Activated CD4-positive, alpha-beta T cell treated with anti-CD3 and anti-CD28 coated beads for 1 hour (primary cell): ENCODE measurements around the gene BLVRB.
"Not testable (repeated sequence)": the region's sequence is repeated elsewhere in the genome, so short reads cannot be mapped to it uniquely, and the experiment has no call there.

Experiments
- DNase-seq: peaks from one replicate; pipeline ENCODE4 v3.0.0-alpha.2; 2020

The BLVRB gene

DNA sequence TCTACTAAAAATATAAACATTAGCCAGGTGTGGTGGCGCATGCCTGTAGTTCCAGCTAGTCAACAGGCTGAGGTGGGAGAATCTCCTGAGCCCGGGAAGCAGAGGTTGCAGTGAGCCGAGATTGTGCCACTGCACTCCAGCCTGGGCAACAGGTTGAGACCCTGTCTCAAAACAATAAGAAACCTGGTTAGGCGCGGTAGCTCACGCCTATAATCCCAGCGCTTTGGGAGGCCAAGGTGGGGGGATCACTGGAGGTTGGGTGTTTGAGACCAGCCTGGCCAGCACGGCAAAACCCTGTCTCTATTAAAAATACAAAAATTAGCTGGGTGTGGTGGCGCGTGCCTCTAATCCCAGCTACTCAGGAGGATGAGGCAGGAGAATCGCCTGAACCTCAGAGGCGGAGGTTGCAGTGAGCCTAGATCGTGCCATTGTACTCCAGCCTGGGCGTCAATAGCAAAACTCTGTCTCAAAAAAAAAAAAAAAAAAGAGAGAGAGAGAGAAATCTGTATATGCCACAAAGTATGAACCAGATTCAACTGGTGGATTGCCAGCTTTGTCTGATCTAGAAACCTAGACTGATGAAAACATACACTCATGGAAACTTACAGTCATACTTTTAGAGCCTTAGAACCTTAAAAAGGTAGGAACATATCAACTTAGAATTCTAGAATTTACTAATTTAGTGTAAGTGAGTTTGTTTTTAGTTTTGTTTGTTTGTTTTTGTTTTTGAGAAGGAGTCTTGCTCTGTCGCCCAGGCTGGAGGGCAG lies 10.5 kb upstream of the BLVRB start:
- DNase-seq: not testable (repeated sequence)

DNA sequence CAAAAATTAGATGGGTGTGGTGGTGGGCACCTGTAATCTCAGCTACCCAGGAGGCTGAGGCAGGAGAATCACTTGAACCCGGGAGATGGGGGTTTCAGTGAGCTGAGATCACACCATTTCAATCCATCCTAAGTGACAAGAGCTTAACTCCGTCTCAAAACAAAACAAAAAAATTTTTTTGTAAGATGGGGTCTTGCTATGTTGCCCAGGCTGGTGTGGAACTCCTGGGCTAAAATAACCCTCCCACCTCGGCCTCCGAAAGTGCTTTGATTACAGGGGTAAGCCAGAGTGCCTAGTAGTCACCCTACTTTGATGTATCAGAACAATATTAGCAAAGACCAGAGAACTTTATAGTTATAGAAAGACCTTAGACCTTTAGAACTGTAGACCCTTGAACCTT lies 9.2 kb upstream of the BLVRB start:
- DNase-seq: no peak

DNA sequence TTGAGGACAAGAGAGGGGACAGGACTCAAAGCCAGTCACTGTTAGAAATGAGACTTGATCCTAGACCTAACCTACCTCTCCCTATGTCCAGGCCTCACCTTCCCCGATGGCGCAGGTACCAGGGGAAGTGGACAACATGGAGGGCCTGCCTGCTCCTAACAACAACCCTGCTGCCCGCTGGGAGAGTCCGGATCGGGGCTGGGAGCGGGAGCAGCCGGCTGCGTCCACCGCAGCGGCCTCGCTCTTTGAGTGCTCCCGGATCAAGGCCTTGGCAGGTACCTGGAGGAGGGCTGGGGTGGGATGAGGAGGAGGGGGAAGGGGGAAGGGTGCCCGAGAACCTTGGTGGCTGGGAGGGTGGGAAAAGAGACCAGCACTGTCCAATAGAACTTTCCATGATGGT lies 7.0 kb upstream of the BLVRB start:
- DNase-seq: no peak

DNA sequence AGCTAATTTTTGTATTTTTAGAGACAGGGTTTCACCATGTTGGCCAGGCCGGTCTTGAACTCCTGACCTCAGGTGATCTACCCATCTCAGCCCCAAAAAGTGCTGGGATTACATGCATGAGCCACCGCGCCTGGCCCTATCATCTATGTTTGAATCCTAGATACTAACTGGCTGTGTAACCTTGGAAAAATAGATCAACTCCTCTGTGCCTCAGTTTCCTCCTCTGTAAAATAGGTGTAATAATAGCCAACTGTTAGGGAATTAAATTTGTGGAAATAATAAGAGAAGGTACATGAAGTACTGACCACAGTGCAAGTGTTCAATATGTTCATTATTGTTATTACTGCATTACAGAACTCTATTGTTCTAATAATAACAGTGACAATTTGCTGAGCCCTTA lies 5.6 kb upstream of the BLVRB start:
- no peak for DNase-seq

DNA sequence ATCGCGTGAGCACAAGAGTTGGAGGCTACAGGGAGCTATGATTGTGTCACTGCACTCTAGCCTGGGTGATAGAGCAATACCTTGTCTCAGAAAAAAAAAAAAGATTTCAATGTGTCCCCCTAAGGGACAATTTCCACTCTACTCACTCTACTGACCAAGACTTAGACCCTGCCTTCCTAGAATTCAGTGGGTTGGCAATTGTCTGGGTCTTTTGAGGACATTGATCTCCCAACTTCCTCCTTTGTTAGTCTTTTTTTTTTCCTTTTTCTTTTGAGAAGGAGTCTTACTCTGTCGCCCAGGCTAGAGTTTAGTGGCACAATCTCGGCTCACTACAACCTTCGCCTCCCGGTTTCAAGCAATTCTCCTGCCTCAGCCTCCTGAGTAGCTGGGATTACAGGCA lies 3.5 kb upstream of the BLVRB start:
- no peak for DNase-seq

DNA sequence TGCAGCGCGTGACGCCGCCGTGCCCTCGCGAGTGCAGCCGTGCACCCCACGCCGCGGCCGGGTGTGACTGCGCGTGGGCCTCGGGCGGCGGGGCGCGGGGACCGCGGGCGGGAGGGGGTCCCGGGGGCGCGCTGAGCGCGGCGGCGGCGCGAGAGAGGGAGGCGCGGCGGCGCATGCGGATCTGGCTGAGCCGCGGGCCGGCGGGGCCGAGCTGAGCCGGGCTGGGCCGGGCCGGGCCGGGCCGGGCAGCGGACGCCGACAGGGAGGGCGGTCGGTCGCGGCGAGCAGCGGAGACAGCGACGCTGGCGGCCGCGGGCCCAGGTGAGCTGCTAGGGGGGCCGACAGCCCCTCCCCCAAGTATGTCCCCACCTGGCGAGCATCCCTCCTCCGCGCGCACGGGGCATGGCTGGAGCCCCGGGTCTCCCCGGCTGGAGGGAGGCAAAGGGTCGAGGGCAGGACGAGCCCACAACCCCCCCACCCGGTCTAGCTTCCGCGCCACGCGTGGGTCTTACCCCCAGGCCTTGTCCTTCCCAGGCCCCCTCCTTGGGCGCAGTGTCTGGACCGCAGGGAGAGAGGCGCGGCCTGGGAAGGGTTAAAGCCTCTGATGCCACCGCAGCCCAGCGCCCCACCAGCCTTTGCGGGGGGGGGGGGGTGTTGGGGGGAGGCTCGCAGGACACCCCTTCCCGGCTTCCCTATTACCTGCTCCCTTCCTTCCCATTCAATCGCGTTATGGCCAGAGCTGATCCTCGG lies 1.6 kb upstream of the BLVRB start, which contains the start of gene SPTBN4:
Gene SPTBN4 (plus strand): TSS at position 17 of the 750 bp plus-strand sequence. CDS start 5,621 bp downstream, outside the sequence.
- DNase-seq: no peak

DNA sequence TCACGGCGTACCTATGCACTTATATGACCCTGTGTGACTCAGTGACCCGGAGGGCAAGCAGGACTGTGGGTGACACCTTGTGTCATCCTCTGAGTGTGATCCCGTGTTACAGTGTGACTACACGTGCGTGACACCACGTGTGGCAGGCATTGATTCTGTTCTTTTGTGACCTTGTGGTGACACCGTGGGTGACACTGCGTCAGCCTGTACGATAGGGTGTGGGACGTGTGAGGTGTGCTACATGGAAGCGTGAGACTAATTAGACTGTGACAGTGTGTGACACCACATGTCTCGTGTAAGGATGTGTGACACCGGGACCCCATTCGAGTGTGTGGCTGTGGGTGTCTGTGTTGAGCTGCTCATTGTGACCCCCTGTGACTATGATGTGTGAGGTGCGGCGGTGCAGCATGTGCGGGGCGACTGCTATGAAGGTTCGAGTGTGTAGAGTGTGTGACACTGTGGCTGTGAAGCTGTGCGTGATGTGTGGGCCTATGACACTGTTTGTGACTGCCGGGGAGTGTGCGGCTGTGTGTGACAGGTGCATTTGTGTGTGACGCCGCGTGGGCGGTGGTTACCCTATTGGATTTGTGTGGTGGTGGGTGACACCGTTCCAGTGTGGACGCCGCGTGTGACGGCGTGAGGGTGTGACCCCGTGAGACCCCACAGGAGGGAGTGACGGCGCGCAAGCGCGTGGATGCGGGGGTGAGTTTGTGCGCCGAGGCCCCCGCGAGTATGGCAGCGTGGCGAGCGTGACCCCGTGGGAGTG lies 857 bp upstream of the BLVRB start:
- no peak for DNase-seq

DNA sequence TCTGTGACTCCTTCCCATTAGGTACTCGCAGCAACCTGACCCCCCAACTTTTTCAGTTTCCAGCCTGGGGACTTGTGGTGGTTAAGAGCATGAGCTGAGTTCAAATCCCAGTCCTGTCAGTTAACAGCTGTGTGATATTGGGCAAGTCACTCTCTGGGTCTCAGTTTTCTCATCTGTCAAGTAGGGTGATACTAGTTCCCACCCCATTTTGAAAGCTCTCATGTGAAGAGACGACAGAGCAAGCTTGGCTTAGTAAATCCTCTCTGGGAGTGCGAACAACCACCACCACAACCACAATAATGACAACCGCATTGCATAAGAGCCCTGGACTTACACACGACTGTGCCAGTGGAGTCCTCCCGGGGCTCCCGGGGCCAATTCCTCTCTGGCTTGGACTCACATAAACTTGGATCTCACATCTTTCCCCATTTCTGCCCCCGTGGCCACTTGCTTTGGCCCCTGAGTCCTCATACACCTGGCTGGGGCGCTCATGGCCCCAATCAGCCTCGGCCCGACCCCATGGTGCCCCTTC lies 454 bp downstream of the BLVRB start:
- no peak for DNase-seq

DNA sequence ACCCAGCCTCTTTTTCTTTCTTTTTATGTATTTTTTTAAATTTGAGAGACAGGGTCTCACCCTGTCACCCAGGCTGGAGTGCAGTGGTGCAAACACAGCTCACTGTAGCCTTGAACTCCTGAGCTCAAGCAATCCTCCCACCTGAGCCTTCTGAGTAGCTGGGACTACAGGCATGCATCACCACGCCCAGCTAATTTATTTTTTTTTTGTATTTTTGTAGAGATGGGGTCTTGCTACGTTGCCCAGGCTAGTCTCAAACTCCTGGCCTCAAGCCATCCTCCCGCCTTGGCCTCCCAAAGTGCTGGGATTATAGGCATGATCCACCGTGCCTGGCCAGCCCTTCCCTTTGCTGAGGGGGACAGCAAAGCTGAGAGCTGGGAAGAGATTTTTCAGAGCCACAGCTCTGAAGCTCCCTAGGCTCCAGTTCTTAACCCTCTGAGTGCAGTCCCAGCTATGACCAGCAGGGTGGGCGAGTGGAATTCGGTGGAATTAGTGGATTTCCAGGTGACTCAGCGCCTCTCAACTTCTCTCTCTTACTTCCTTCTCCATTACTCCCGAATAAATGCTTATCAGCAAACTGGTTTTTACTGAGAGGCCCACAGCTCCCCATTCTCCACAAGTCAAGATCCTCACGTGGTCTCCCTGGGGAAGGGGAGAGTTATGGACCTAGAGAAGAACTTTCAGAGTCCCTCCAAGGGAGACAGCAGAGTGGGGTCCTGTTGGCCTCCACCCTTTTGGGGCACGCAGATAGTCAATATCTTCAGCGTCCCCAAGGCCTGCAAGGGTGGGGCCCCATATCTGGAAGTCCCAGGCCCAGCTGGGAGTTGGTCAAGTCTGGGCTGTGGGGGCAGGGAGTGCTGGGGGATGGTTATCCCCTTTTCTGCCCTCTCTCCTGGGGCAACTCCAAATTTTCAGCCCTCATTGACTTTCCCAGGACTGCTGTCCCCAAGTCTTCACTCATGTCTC lies 1.2 kb downstream of the BLVRB start:
- peak; percentile 58 for DNase-seq

DNA sequence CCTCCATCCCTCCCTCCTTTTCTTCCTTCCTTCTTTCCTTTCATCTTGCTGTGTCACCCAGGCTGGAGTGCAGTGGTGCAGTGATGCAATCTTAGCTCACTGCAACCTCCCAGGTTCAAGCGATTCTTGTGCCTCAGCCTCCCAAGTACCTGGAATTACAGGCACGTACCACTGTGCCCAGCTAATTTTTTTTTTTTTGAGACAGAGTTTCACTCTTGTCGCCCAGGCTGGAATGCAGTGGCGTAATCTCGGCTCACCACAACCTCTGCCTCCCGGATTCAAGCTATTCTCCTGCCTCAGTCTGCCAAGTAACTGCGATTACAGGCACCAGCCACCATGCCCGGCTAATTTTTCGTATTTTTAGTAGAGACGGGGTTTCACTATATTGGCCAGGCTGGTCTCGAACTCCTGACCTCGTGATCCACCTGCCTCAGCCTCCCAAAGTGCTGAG lies 1.9 kb downstream of the BLVRB start:
- not testable (repeated sequence) for DNase-seq

DNA sequence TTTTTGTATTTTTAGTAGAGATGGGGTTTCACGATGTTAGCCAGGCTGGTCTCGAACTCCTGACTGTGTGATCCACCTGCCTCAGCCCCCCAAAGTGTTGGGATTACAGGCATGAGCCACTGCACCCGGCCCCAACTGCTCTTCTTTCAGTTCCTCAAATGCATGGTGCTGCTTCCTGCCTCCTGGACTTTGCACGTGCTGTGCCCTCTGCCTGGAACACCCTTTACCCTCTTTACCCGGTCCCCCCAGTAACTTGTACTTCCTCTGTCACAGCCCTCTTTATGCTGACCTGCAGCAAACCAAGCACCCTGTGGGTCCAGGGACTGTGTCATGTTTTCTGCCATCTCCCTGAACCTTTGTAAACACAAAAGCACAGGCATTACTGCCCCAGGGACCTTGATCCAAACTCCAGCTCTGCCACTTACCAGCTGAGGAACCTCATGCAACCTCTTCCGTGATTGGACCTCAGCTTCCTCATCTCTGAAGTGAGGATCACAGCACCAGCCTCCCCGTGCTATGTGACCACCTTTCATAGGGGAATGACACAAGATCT lies 3.8 kb downstream of the BLVRB start:
- DNase-seq: no peak

DNA sequence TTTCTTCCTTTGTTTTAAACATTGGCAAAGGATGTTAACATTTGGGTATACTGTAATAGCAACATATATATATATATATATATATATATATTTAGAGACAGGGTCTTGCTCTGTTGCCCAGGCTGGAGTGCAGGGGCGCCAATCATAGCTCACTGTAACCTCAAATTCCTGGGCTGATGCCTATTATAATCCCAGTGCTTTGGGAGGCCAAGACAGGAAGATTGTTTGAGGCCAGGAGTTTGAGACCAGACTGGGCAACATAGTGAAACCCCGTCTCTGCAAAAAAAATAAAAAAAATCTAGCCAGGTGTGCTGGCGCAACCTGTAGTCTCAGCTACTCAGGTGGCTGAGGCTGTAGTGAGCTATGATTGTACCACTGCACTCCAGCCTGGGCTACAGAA lies 5.4 kb downstream of the BLVRB start:
- DNase-seq: no peak

DNA sequence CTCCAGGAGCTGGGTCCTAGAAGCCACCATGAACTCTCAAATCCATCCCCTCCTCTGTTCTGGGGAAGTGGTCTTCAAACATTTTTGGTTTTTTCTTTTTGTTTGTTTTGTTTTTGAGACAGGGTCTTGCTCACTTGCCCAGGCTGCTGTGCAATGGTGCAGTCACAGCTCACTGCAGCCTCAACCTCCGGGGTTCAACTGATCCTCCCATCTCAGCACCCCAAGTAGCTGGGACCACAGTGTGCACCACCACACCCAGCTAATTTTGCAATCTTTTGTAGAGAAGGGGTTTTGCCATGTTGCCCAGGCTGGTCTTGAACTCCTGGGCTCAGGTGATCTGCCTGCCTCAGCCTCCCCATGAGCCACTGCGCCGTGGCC lies 7.0 kb downstream of the BLVRB start:
- DNase-seq: no peak

DNA sequence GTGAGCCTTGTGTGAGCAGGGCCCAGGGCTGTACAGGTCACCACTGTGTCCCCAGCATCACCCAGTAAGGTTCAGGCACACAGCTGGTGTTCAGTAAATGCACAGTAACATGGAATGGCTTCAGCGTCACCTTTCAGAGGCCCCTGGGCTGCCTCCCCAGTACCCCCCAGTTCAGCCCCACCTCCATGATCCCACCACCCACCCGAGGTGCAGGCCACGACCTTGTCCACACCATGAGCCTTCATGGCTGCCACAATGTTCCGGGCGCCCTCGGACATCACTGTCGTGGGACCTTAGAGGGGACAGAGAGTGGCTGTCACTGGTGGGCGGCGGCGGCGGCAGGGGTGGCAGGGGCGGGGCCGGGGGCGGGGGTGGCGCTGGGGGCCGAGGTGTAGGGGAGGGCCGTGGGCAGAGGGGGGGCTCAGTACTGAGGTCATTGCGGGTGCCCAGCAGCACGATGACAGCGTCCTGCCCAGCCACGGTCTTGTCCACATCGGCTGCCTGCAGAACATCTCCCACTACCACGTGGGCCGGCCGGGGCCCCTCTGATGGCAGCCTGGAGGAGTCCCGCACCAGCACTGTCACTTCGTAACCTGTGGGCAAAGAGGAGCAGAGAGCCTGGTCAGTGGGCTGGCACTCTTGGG lies 7.5 kb downstream of the BLVRB start:
- DNase-seq: no peak

DNA sequence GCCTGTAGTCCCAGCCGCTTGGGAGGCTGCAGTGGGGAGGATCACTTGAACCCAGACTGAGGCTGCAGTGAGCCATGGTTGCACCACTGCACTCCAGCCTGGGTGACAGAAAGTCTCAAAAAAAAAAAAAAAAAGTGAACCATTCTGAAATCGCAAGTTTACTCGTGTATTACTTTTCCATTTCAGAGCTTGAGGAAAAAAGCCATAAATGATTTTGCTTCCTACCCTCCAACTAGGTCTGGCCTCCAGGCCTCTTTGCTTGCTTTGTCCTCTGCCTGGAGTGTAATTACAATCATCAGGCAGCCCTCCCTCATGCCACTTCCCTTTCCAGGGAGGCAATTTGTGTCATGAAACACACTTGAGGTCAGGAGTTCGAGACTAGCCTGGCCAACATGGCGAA lies 8.5 kb downstream of the BLVRB start:
- no peak for DNase-seq

DNA sequence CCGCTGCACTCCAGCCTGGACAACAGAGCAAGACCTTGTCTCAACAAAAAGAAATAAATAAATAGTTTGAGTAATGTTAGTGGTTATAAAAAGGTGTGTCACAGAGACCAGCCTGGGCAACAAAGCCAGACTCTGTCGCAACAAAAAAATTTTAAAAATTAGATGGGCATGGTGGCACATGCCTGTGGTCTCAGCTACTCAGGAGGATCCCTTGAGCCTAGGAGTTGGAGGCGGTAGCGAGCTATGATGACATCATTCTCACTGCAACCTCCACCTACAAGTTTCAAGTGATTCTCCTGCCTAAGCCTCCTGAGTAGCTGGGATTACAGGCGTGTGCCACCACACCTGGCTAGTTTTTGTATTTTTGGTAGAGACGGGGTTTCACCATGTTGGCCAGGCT lies 11.6 kb downstream of the BLVRB start:
- not testable (repeated sequence) for DNase-seq

DNA sequence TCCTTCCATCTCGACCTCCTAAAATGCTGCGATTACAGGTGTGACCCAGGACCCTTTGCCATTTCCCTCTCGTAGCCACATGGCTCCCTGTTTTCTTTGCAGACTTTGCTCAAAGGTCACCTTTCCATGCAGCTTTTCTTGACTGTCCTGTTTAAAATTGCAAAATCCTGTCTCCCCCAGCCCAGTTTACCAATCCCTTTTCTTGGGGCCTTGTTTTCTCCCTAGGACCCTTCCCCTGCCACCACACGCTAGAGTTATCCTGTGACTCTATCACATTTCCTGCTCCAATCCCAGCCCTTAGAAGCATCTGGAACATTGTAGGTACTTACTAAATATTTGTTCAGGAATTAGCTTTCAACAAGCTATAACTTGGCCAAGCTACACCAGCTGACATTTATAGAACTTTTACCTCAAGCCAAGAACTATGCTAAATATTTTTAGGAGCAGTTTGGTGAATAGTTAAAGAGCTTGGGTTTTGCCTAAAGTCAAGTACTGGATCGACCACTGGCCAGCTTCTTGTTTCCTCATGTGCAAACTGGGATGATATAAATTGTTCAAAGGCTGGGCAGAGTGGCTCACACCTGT lies 12.3 kb downstream of the BLVRB start:
- DNase-seq: no peak

DNA sequence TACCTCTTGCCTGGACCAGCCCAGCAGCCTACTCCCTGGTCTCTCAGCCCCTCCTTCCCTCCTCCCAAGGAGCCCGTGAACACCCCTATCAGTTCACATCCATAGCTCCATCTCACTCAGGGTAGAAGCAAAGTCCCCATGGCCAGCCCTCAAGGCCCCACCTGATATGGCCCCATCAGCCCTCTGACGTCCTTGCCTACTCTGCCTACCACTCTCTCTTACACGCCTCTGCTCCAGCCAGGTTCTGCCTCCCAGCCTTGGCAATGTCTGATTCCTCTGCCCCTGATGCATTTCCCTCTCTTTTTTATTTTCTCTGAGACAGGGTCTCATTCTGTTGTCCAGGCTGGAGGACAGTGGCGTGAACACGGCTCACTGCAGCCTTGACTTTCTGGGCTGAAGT lies 13.5 kb downstream of the BLVRB start:
- no peak for DNase-seq

DNA sequence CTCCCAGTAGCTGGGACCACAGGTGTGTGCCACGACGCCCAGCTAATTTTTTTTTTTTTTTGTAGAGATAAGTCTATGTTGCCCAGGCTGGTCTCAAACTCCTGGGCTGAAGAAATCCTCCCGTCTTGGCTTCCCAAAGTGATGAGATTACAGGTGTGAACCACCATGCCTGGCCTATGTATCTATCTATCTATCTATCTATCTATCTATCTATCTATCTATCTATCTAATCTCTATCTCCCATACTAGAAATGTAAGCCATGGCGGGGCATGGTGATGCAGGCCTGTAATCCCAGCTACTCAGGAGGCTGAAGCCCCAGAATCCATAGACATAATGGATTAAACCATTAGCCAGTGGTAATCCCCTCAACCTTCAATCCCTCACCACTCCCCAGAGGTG lies 14.9 kb downstream of the BLVRB start:
- DNase-seq: no peak

DNA sequence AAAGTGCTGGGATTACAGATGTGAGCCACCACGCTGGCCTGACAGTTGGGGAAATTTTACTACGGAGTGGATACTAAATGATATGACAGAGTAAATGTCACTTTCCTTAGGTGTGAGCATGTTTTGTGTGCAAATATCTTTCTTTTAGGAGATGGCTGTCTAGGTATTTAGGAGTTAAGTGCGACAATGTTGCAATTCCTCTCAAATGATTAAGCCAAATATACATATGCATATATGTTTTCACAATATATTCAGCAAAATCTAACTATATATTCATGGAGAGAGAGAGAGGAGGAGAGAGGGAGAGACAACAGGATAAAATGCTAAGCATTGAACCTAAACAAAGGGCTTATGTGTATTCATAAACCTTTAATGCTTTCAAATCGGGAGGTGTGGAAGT lies 16.0 kb downstream of the BLVRB start:
- DNase-seq: no peak

DNA sequence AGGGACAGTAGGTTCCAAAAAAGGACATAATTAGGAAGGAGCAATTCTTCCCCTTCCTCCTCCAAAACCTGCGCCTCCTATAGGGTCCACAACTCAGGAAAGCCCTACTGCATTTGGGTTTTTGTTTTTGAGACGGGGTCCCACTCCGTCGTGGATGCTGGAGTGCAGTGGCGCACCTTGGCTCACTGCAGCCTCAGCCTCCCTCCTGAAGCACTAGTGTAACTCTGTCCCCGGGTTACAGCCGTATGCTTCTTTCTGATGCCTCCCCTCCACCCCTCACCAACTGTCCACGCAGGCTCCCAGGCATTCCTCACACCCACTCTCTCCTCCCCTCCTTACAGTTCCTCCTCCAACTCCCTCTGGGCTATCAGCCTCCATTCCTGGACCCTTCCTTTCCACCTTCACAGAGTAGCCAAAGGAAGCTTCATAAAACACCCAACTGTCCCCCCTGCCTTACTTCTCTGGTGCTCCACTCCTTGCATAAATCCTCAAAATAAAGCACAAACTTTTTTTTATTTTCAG lies 19.2 kb downstream of the BLVRB start:
- no peak for DNase-seq
